SK-N-SH treated with all-trans-retinoic acid at 6 μM for 48 hours (cell line): ENCODE results near the gene PUM1.
A peak's percentile ranks its signal among the peaks of the same experiment; 100 is the strongest.

Experiments used
- ATAC-seq: fragments of 200-7000 bp; cut with Tn5 transposase; 3 replicates; pipeline ENCODE4 v1.9.1; 2020; ENCODE audit warnings: mild to moderate bottlenecking, moderate library complexity
- BACH2 ChIP-seq: fragments of 250-450 bp; sonication (Bioruptor Pico); IDR thresholded peaks from 2 replicates; pipeline ENCODE4 v1.9.0; 2021; ENCODE audit warnings: mild to moderate bottlenecking, borderline replicate concordance
- CREB5 ChIP-seq: fragments of 250-450 bp; sonication (Bioruptor Pico); IDR thresholded peaks from 2 replicates; pipeline ENCODE4 v1.5.1; 2020; ENCODE audit warnings: low read depth, mild to moderate bottlenecking, moderate library complexity
- CSDC2 ChIP-seq: fragments of 250-450 bp; sonication (Bioruptor Pico); IDR thresholded peaks from 2 replicates; pipeline ENCODE4 v1.5.0; 2020; ENCODE audit warnings: mild to moderate bottlenecking, moderate library complexity
- CSRNP3 ChIP-seq: fragments of 250-450 bp; sonication (Bioruptor Pico); IDR thresholded peaks from 2 replicates; pipeline ENCODE4 v1.5.1; 2021; ENCODE audit warnings: mild to moderate bottlenecking, moderate library complexity
- ESRRG ChIP-seq: fragments of 250-450 bp; sonication (Bioruptor Pico); IDR thresholded peaks from 2 replicates; pipeline ENCODE4 v1.6.1; 2021; ENCODE audit warnings: mild to moderate bottlenecking
- GLIS3 ChIP-seq: fragments of 250-450 bp; sonication (Bioruptor Pico); IDR thresholded peaks from 2 replicates; pipeline ENCODE4 v1.5.0; 2020; ENCODE audit warnings: mild to moderate bottlenecking, moderate library complexity
- ISL1 ChIP-seq: fragments of 250-450 bp; sonication (Bioruptor Pico); IDR thresholded peaks from 2 replicates; pipeline ENCODE4 v2.1.2; 2022; ENCODE audit warnings: mild to moderate bottlenecking, moderate library complexity
- OSR1 ChIP-seq: fragments of 250-450 bp; sonication (Bioruptor Pico); IDR thresholded peaks from 2 replicates; pipeline ENCODE4 v1.8.0; 2022; ENCODE audit warnings: moderate library complexity, mild to moderate bottlenecking, inconsistent platforms
- POU6F1 ChIP-seq: fragments of 250-450 bp; sonication (Bioruptor Pico); IDR thresholded peaks from 2 replicates; pipeline ENCODE4 v1.8.0; 2021; ENCODE audit warnings: low read depth, mild to moderate bottlenecking, moderate library complexity, borderline replicate concordance
- PPARA ChIP-seq: fragments of 250-450 bp; sonication (Bioruptor Pico); IDR thresholded peaks from 2 replicates; pipeline ENCODE4 v1.5.0; 2020; ENCODE audit warnings: mild to moderate bottlenecking, borderline replicate concordance
- RARB ChIP-seq: fragments of 250-450 bp; sonication (Bioruptor Pico); IDR thresholded peaks from 2 replicates; pipeline ENCODE4 v1.8.0; 2021; ENCODE audit warnings: mild to moderate bottlenecking, moderate library complexity
- SNAI2 ChIP-seq: fragments of 250-450 bp; sonication (Bioruptor Pico); IDR thresholded peaks from 2 replicates; pipeline ENCODE4 v1.5.0; 2020; ENCODE audit warnings: mild to moderate bottlenecking, moderate library complexity
- TCF4 ChIP-seq: fragments of 250-450 bp; sonication (Bioruptor Pico); IDR thresholded peaks from 2 replicates; pipeline ENCODE4 v1.8.0; 2021; ENCODE audit warnings: mild to moderate bottlenecking, moderate library complexity, borderline replicate concordance
- TSHZ2 ChIP-seq: fragments of 250-450 bp; sonication (Bioruptor Pico); IDR thresholded peaks from 2 replicates; pipeline ENCODE4 v1.5.0; 2020; ENCODE audit warnings: mild to moderate bottlenecking, moderate library complexity
- ZC3H10 ChIP-seq: fragments of 250-450 bp; sonication (Bioruptor Pico); IDR thresholded peaks from 2 replicates; pipeline ENCODE4 v1.5.1; 2021; ENCODE audit warnings: mild to moderate bottlenecking, moderate library complexity
- ZFP3 ChIP-seq: fragments of 250-450 bp; sonication (Bioruptor Pico); IDR thresholded peaks from 2 replicates; pipeline ENCODE4 v1.5.0; 2020; ENCODE audit warnings: mild to moderate bottlenecking, moderate library complexity
- ZFP30 ChIP-seq: fragments of 450-650 bp; formaldehyde crosslinking; IDR thresholded peaks from 2 replicates; pipeline ENCODE4 v1.5.0; 2022; ENCODE audit warnings: mild to moderate bottlenecking, moderate library complexity
- ZNF565 ChIP-seq: fragments of 450-650 bp; formaldehyde crosslinking; conservative IDR thresholded peaks from 2 replicates; pipeline ENCODE4 v1.5.0; 2020; ENCODE audit warnings: low read depth, mild to moderate bottlenecking, moderate library complexity
- ZNF8 ChIP-seq: fragments of 450-650 bp; formaldehyde crosslinking; IDR thresholded peaks from 2 replicates; pipeline ENCODE4 v1.5.0; 2020; ENCODE audit warnings: mild to moderate bottlenecking, moderate library complexity

The PUM1 gene

GRCh38 chr1:30927448-30927847, 138.1 kb downstream of the PUM1 start (continued):
- no peak for TF ChIP-seq POU6F1
- no peak for TF ChIP-seq ZFP30
- TF ChIP-seq ESRRG, result no peak
- no peak for TF ChIP-seq GLIS3
- TF ChIP-seq BACH2 (CRISPR knock-in tag), result no peak

- ATAC-seq, result no peak
- no peak for TF ChIP-seq PPARA (CRISPR knock-in tag)
- TF ChIP-seq CSRNP3 (CRISPR knock-in tag), result no peak
- TF ChIP-seq GLIS3, result no peak
- no peak for TF ChIP-seq CSDC2 (CRISPR knock-in tag)
- TF ChIP-seq ZFP3 (CRISPR knock-in tag), result no peak
- no peak for TF ChIP-seq CREB5 (CRISPR knock-in tag)
- TF ChIP-seq TSHZ2 (CRISPR knock-in tag), result no peak
- TF ChIP-seq ZNF8 (CRISPR knock-in tag), result no peak
- TF ChIP-seq TCF4 (CRISPR knock-in tag), result no peak
- no peak for TF ChIP-seq ESRRG
- TF ChIP-seq BACH2 (CRISPR knock-in tag), result no peak
- TF ChIP-seq ZC3H10 (CRISPR knock-in tag), result no peak
- TF ChIP-seq ZFP30, result no peak
Observed at GRCh38 chr1:30923597-30923996, 141.9 kb downstream of the PUM1 start.

GRCh38 chr1:30920827-30921226, 144.7 kb downstream of the PUM1 start:
- peak; percentile 21; the same call in 1 of the 3 replicates for ATAC-seq
- TF ChIP-seq ZNF565 (no peak), ZNF8 (CRISPR knock-in tag) (no peak), ISL1 (CRISPR knock-in tag) (no peak), GLIS3 (no peak), ESRRG (no peak), OSR1 (CRISPR knock-in tag) (no peak), BACH2 (CRISPR knock-in tag) (no peak), RARB (CRISPR knock-in tag) (no peak), ZC3H10 (CRISPR knock-in tag) (no peak), CREB5 (CRISPR knock-in tag) (no peak), CSDC2 (CRISPR knock-in tag) (no peak), SNAI2 (no peak), ZFP30 (no peak), CSRNP3 (CRISPR knock-in tag) (no peak)
- TF ChIP-seq, all 23 proteins: peak for 0
